HEK293T (cell line): ENCODE measurements around the gene RETREG2.
A peak's percentile ranks its signal among the peaks of the same experiment; 100 is the strongest.

Source experiments
- BHLHE40 ChIP-seq: fragments of 450-650 bp; IDR thresholded peaks from 2 replicates; pipeline ENCODE4 v1.6.1; 2016; ENCODE audit warnings: mild to moderate bottlenecking, moderate library complexity, borderline replicate concordance
- ELF4 ChIP-seq: fragments of 450-650 bp; IDR thresholded peaks from 2 replicates; pipeline ENCODE4 v1.6.1; 2017; ENCODE audit warnings: antibody characterized with exemption
- FOXA1 ChIP-seq: fragments of 450-650 bp; IDR thresholded peaks from 2 replicates; pipeline ENCODE4 v1.6.1; 2016; ENCODE audit warnings: mild to moderate bottlenecking
- FOXK2 ChIP-seq: fragments of 450-650 bp; IDR thresholded peaks from 2 replicates; pipeline ENCODE4 v1.6.1; 2016; ENCODE audit warnings: mild to moderate bottlenecking
- FOXM1 ChIP-seq: fragments of 450-650 bp; IDR thresholded peaks from 2 replicates; pipeline ENCODE4 v1.6.1; 2017; ENCODE audit warnings: mild to moderate bottlenecking, borderline replicate concordance
- SUZ12 ChIP-seq: fragments of 450-650 bp; IDR thresholded peaks from 2 replicates; pipeline ENCODE4 v1.6.1; 2016; ENCODE audit warnings: mild to moderate bottlenecking
- TARDBP ChIP-seq: fragments of 450-650 bp; IDR thresholded peaks from 2 replicates; pipeline ENCODE4 v1.6.1; 2016
- ZNF384 ChIP-seq: fragments of 450-650 bp; IDR thresholded peaks from 2 replicates; pipeline ENCODE4 v1.6.1; 2016
- TF ChIP-seq, protein P1 (sequence below): fragments of 450-650 bp; IDR thresholded peaks from 2 replicates; pipeline ENCODE4 v1.6.1; 2016

DNA sequence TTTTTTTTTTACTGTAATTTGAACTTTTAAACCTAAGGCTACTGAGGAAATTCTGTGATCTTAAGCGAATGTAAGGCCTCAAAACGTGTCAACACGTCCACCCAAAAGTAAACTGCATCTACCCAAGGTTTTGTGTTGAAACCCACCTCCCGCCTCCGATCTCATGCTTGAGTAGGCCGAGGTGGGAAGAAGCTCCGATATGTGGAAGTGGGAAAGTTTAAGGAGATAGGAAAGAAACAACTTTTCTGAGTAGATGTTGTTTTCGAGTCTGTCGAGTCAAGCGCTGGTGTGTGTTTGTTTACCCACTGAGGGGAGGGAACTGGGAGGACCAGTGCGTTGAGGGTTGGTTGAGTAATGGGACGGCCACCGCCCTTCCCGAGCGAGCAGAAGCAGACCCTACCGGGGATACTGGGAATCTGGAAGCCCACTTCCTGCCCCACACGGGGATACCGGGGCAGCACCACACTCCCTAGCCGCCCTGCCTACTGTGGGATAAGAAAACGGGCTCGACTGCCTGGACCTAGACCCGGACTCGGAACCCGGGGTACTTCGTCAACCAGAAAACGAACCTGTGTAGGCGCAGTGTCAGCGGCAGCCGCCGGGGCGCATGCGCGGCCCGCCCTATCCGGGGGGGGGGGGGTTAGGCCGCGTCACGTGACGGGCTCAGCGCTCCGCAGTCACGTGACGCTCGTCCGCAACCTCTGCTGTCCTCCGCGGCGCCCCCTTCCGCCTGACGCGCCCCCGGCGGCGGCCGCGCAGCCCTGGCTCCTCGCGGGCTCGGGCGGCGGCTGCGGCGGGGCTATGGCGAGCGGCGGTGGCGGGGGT, at the start of gene RETREG2:
- no peak for TF ChIP-seq SUZ12
- no peak for TF ChIP-seq ZNF384
- no peak for TF ChIP-seq BHLHE40
- TF ChIP-seq TARDBP, result no peak
- TF ChIP-seq FOXM1, result peak; percentile 76; the same call in 1 of the 2 replicates
- TF ChIP-seq, protein P1, sequence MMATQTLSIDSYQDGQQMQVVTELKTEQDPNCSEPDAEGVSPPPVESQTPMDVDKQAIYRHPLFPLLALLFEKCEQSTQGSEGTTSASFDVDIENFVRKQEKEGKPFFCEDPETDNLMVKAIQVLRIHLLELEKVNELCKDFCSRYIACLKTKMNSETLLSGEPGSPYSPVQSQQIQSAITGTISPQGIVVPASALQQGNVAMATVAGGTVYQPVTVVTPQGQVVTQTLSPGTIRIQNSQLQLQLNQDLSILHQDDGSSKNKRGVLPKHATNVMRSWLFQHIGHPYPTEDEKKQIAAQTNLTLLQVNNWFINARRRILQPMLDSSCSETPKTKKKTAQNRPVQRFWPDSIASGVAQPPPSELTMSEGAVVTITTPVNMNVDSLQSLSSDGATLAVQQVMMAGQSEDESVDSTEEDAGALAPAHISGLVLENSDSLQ, result no peak
- no peak for TF ChIP-seq FOXK2
- TF ChIP-seq FOXA1, result no peak
- TF ChIP-seq ELF4, result no peak
